Mammary epithelial cell (primary cell): ENCODE measurements around the gene SRP9.

Experiments used
- CTCF ChIP-seq, 2 donors: IDR thresholded peaks in 1 of 2; conservative IDR thresholded peaks in 1 of 2; 2 replicates each; pipeline ENCODE4 v1.5.1; 2011 to 2012; ENCODE audit warnings: inconsistent platforms in 2 of 2, low read length in 2 of 2, mild to moderate bottlenecking in 2 of 2, control low read depth in 1 of 2, low read depth in 1 of 2; ENCODE audit not compliant: insufficient read depth in 1 of 2; ENCODE audit errors: extremely low read depth in 1 of 2
- EZH2 ChIP-seq: IDR thresholded peaks from 2 replicates; pipeline ENCODE4 v1.6.1; 2012; ENCODE audit warnings: low read length, inconsistent platforms, borderline replicate concordance

GRCh38 chr1:225739542-225740107 is 38.0 kb upstream of the SRP9 start:
- no peak for TF ChIP-seq CTCF (conservative IDR thresholded peaks at IDR 0.05 in 1 of 2, IDR thresholded peaks at IDR 0.05 in 1 of 2; ENCODE audit: extremely low read depth in 1 of 2, insufficient read depth in 1 of 2, low read depth in 1 of 2, low read length in 2 of 2)
- TF ChIP-seq EZH2 = no peak
